GM18870 (cell line): ENCODE data around the gene DPYSL3.
"Not testable (repeated sequence)": the region's sequence is repeated elsewhere in the genome, so short reads cannot be mapped to it uniquely, and the experiment has no call there.

Source experiments
- ATAC-seq: cut with Tn5 transposase; IDR thresholded peaks from one replicate; pipeline ENCODE4 v1.9.1; 2021; ENCODE audit warnings: moderate library complexity; ENCODE audit not compliant: unreplicated experiment

Gene DPYSL3

GRCh38 chr5:147509710-147510651 is at the start of gene DPYSL3:
Gene DPYSL3 (minus strand): TSS chr5:147510068. CDS start chr5:147509858, 210 bp downstream.
- no peak for ATAC-seq

- peak; percentile 70 for ATAC-seq
Observed at GRCh38 chr5:147558826-147559225, 49.0 kb upstream of the DPYSL3 start.

- no peak for ATAC-seq
Observed at GRCh38 chr5:147557876-147558745, 48.2 kb upstream of the DPYSL3 start.

GRCh38 chr5:147555176-147555575 is 45.3 kb upstream of the DPYSL3 start:
- ATAC-seq: no peak

- ATAC-seq: no peak
Observed at GRCh38 chr5:147554261-147554817, 44.5 kb upstream of the DPYSL3 start.

GRCh38 chr5:147553817-147554216 is 43.9 kb upstream of the DPYSL3 start:
- ATAC-seq: not testable (repeated sequence)

GRCh38 chr5:147552897-147553296 is 43.0 kb upstream of the DPYSL3 start:
- no peak for ATAC-seq

GRCh38 chr5:147551677-147552076 is 41.8 kb upstream of the DPYSL3 start:
- no peak for ATAC-seq

GRCh38 chr5:147547730-147548129 is 37.9 kb upstream of the DPYSL3 start:
- no peak for ATAC-seq

- ATAC-seq: no peak
Observed at GRCh38 chr5:147544556-147544955, 34.7 kb upstream of the DPYSL3 start.

GRCh38 chr5:147539053-147539452 is 29.2 kb upstream of the DPYSL3 start:
- no peak for ATAC-seq

GRCh38 chr5:147538236-147538635 is 28.4 kb upstream of the DPYSL3 start:
- ATAC-seq: no peak

GRCh38 chr5:147534172-147534951 is 24.5 kb upstream of the DPYSL3 start:
- no peak for ATAC-seq

GRCh38 chr5:147532156-147532555 is 22.3 kb upstream of the DPYSL3 start:
- ATAC-seq: no peak

GRCh38 chr5:147530530-147531389 is 20.9 kb upstream of the DPYSL3 start:
- ATAC-seq: no peak

GRCh38 chr5:147523069-147523468 is 13.2 kb upstream of the DPYSL3 start:
- ATAC-seq: no peak

- ATAC-seq: no peak
Observed at GRCh38 chr5:147522435-147522834, 12.6 kb upstream of the DPYSL3 start.

- no peak for ATAC-seq
Observed at GRCh38 chr5:147520450-147520849, 10.6 kb upstream of the DPYSL3 start.

GRCh38 chr5:147519380-147519779 is 9.5 kb upstream of the DPYSL3 start:
- ATAC-seq: no peak

- no peak for ATAC-seq
Observed at GRCh38 chr5:147517383-147517782, 7.5 kb upstream of the DPYSL3 start.
